H1 (cell line): ENCODE data around the gene ERC1. TPM values are rescaled to one million over a fixed set of nuclear protein-coding genes. Genes with fewer than 3 reads are reported as not detected.
A peak's percentile ranks its signal among the peaks of the same experiment; 100 is the strongest.

Experiments used
- CTCF ChIA-PET: fragments of 300-600 bp; sonication (Branson Sonifier 250); formaldehyde crosslinking; loops from one replicate; lab custom pipeline; 2021; ENCODE audit not compliant: partially characterized antibody; lab: Charles Lee
- POLR2A ChIA-PET: fragments of 300-600 bp; sonication (Branson Sonifier 250); formaldehyde crosslinking; loops from one replicate; lab custom pipeline; 2021; ENCODE audit warnings: inconsistent platforms; ENCODE audit not compliant: partially characterized antibody; lab: Charles Lee
- DNase-seq, 2 experiments: peaks; one replicate each; pipeline versions ENCODE4 v3.0.0 to v3.0.0-alpha.2; 2010 to 2022; ENCODE audit warnings: low spot score in 2 of 2, low read depth in 1 of 2, mixed read lengths in 1 of 2
- FAIRE-seq: peaks from 2 replicates; lab custom pipeline; 2011; peaks lifted over from hg19 to GRCh38; lab: Jason Lieb, UNC
- H2AFZ ChIP-seq: 2 replicates; pipeline ENCODE4 v1.8.1; 2012; ENCODE audit warnings: low read length, inconsistent platforms
- H2AK5ac ChIP-seq: 2 replicates; pipeline ENCODE4 v1.6.1; 2013; ENCODE audit warnings: low read depth, low read length
- H2BK120ac ChIP-seq: replicated peaks from 2 replicates; pipeline ENCODE3; 2013; ENCODE audit warnings: low read depth, low read length, inconsistent platforms
- H2BK12ac ChIP-seq: 2 replicates; pipeline ENCODE4 v1.6.1; 2013; ENCODE audit warnings: low read depth, low read length
- H2BK15ac ChIP-seq: 2 replicates; pipeline ENCODE4 v1.6.1; 2013; ENCODE audit warnings: low read length
- H2BK20ac ChIP-seq: 2 replicates; pipeline ENCODE4 v1.6.1; 2013; ENCODE audit warnings: low read length
- H2BK5ac ChIP-seq: 2 replicates; pipeline ENCODE4 v1.6.1; 2013; ENCODE audit warnings: low read depth, low read length
- H3K14ac ChIP-seq: 2 replicates; pipeline ENCODE4 v1.6.1; 2013; ENCODE audit warnings: inconsistent platforms; ENCODE audit not compliant: insufficient read length
- H3K18ac ChIP-seq: 2 replicates; pipeline ENCODE4 v1.6.1; 2013; ENCODE audit warnings: low read length; ENCODE audit errors: extremely low read depth
- H3K23ac ChIP-seq: 2 replicates; pipeline ENCODE4 v1.6.1; 2013; ENCODE audit warnings: inconsistent platforms; ENCODE audit not compliant: insufficient read length
- H3K23me2 ChIP-seq: 2 replicates; pipeline ENCODE4 v1.6.1; 2013; ENCODE audit warnings: low read depth, low read length
- H3K27ac ChIP-seq: 2 replicates; pipeline ENCODE4 v1.6.1; 2011; ENCODE audit warnings: low read depth, low read length, inconsistent platforms
- H3K27me3 ChIP-seq, 4 experiments: replicated peaks in 1 of 4; 1 replicate in 1 of 4; 2 replicates in 3 of 4; pipeline versions ENCODE4 v1.6.1 to v1.8.1; 2011 to 2013; ENCODE audit warnings: low read length in 3 of 4, mild to moderate bottlenecking in 3 of 4, inconsistent platforms in 2 of 4, mixed read lengths in 2 of 4, moderate library complexity in 1 of 4; ENCODE audit not compliant: control insufficient read depth in 3 of 4, insufficient read depth in 3 of 4; ENCODE audit errors: extremely low read depth in 1 of 4
- H3K36me3 ChIP-seq, 4 experiments: 2 replicates each; pipeline versions ENCODE4 v1.6.1 to v1.8.1; 2011 to 2013; ENCODE audit warnings: mild to moderate bottlenecking in 4 of 4, low read length in 3 of 4, moderate library complexity in 2 of 4, control low read depth in 1 of 4, inconsistent platforms in 1 of 4; ENCODE audit not compliant: insufficient read depth in 4 of 4, control insufficient read depth in 2 of 4
- H3K4ac ChIP-seq: replicated peaks from 2 replicates; pipeline ENCODE3; 2013; ENCODE audit warnings: low read length, low read depth, mixed read lengths, inconsistent platforms; ENCODE audit not compliant: insufficient read length
- H3K4me1 ChIP-seq, 4 experiments: replicated peaks in 1 of 4; 1 replicate in 1 of 4; 2 replicates in 3 of 4; pipeline versions ENCODE4 v1.6.1 to v1.8.1; 2011 to 2013; ENCODE audit warnings: low read length in 3 of 4, inconsistent platforms in 2 of 4, mixed read lengths in 1 of 4; ENCODE audit not compliant: insufficient read depth in 4 of 4, control insufficient read depth in 3 of 4
- H3K4me2 ChIP-seq, 2 experiments: 2 replicates each; pipeline versions ENCODE4 v1.6.1 to v1.8.1; 2011 to 2013; ENCODE audit warnings: low read depth in 2 of 2, low read length in 2 of 2, control low read depth in 1 of 2, inconsistent platforms in 1 of 2, mild to moderate bottlenecking in 1 of 2; ENCODE audit not compliant: insufficient read depth in 1 of 2
- H3K4me3 ChIP-seq, 4 experiments: fragments of 200-600, 300-600 bp in 1 of 4; sonication (generic), shearing (Covaris generic), sonication (Bioruptor Twin) in 1 of 4; 2 replicates each; pipeline versions ENCODE4 v1.5.1 to v1.8.1; 2011 to 2016; ENCODE audit warnings: low read length in 4 of 4, low read depth in 3 of 4, control low read depth in 2 of 4, inconsistent platforms in 2 of 4, mild to moderate bottlenecking in 2 of 4, mixed read lengths in 1 of 4, moderate library complexity in 1 of 4; ENCODE audit not compliant: insufficient read depth in 2 of 4; ENCODE audit errors: extremely low read depth in 1 of 4
- H3K56ac ChIP-seq: replicated peaks from 2 replicates; pipeline ENCODE3; 2013; ENCODE audit warnings: low read depth, mild to moderate bottlenecking, mixed read lengths, low read length, inconsistent platforms; ENCODE audit not compliant: insufficient read length
- H3K79me1 ChIP-seq: 2 replicates; pipeline ENCODE4 v1.6.1; 2013; ENCODE audit warnings: low read depth, low read length, control low read depth
- H3K79me2 ChIP-seq, 2 experiments: 2 replicates each; pipeline versions ENCODE4 v1.6.1 to v1.8.1; 2012 to 2013; ENCODE audit warnings: low read length in 2 of 2, mild to moderate bottlenecking in 2 of 2, inconsistent platforms in 1 of 2; ENCODE audit not compliant: insufficient read depth in 2 of 2, control insufficient read depth in 1 of 2
- H3K9ac ChIP-seq, 4 experiments: replicated peaks in 1 of 4; 1 replicate in 1 of 4; 2 replicates in 3 of 4; pipeline versions ENCODE4 v1.6.1 to v1.8.1; 2011 to 2013; ENCODE audit warnings: low read depth in 3 of 4, low read length in 3 of 4, control low read depth in 2 of 4, mild to moderate bottlenecking in 2 of 4, moderate library complexity in 2 of 4, inconsistent platforms in 1 of 4; ENCODE audit errors: extremely low read depth in 1 of 4
- H3K9me3 ChIP-seq, 2 experiments: 2 replicates each; pipeline versions ENCODE4 v1.6.1 to v1.8.1; 2012 to 2013; ENCODE audit warnings: mild to moderate bottlenecking in 2 of 2, moderate library complexity in 2 of 2, control low read depth in 1 of 2, inconsistent platforms in 1 of 2, low read depth in 1 of 2, low read length in 1 of 2, mixed read lengths in 1 of 2; ENCODE audit not compliant: insufficient read depth in 2 of 2
- H4K20me1 ChIP-seq, 2 experiments: replicated peaks in 1 of 2; 2 replicates each; pipeline versions ENCODE3 to v1.8.1; 2011 to 2013; ENCODE audit warnings: inconsistent platforms in 2 of 2, low read length in 2 of 2, mild to moderate bottlenecking in 1 of 2; ENCODE audit not compliant: insufficient read depth in 2 of 2, control insufficient read depth in 1 of 2
- H4K5ac ChIP-seq: 2 replicates; pipeline ENCODE4 v1.6.1; 2013; ENCODE audit warnings: low read length, low read depth, mixed read lengths, inconsistent platforms; ENCODE audit not compliant: insufficient read length
- H4K8ac ChIP-seq: 2 replicates; pipeline ENCODE4 v1.8.0; 2013; ENCODE audit warnings: mild to moderate bottlenecking, moderate library complexity, low read length, inconsistent platforms; ENCODE audit not compliant: insufficient read depth; ENCODE audit errors: extremely low read depth
- H4K91ac ChIP-seq: replicated peaks from 2 replicates; pipeline ENCODE3; 2013; ENCODE audit warnings: low read length, mixed read lengths, inconsistent platforms; ENCODE audit not compliant: insufficient read length
- ASH2L ChIP-seq: fragments of 200-600, 300-600 bp; sonication (generic); IDR thresholded peaks from one replicate; pipeline ENCODE4 v1.7.1; 2017; ENCODE audit warnings: low read length
- CREB1 ChIP-seq: IDR thresholded peaks from 2 replicates; pipeline ENCODE4 v1.6.1; 2012; ENCODE audit warnings: inconsistent platforms
- HDAC6 ChIP-seq: IDR thresholded peaks from one replicate; pipeline ENCODE4 v1.7.1; 2012; ENCODE audit warnings: low read depth, mild to moderate bottlenecking, inconsistent platforms, low read length, moderate library complexity
- NRF1 ChIP-seq: IDR thresholded peaks from 2 replicates; pipeline ENCODE4 v1.6.1; 2011; ENCODE audit warnings: mild to moderate bottlenecking, low read depth, low read length, improper control_type of control experiment
- SIN3A ChIP-seq, 2 experiments: IDR thresholded peaks in 1 of 2; conservative IDR thresholded peaks in 1 of 2; 2 replicates each; pipeline ENCODE4 v1.6.1; 2011 to 2012; ENCODE audit warnings: low read length in 2 of 2, improper control_type of control experiment in 1 of 2, low read depth in 1 of 2, mild to moderate bottlenecking in 1 of 2
- TAF1 ChIP-seq: IDR thresholded peaks from 2 replicates; pipeline ENCODE4 v1.6.1; 2011; ENCODE audit warnings: mild to moderate bottlenecking, low read depth, low read length
- WGBS, 2 experiments: shearing (Covaris generic) in 1 of 2; methylation state at CpG; one replicate each; pipeline versions ENCODE4 v1.1.6 to v1.1.7; 2013 to 2015; ENCODE audit warnings: low lambda C conversion rate in 2 of 2, mixed read lengths in 2 of 2, inconsistent platforms in 1 of 2, low coverage in 1 of 2, missing lambda C conversion rate in 1 of 2; ENCODE audit not compliant: insufficient replicate concordance in 2 of 2, insufficient coverage in 1 of 2, insufficient read length in 1 of 2; ENCODE audit errors: extremely low coverage in 1 of 2, missing lambda C conversion rate in 1 of 2; 5-methylcytosine and 5-hydroxymethylcytosine counted together
- polyA plus RNA-seq, 7 experiments: library from polyadenylated mRNA; depleted of rRNA in 3 of 7; stranded (reverse) in 5 of 7; unstranded in 2 of 7; fragments of >200 nt in 5 of 7; fragments of 200-250 nt in 2 of 7; gene quantifications; 1 replicate in 5 of 7; 2 replicates in 1 of 7; 4 replicates in 1 of 7; pipeline versions ENCODE4 v1.2.1 to v1.2.3, GENCODE V29; 2011 to 2013; ENCODE audit warnings: missing spikeins in 2 of 7, mixed read lengths in 2 of 7
- total RNA-seq: library from RNA; stranded (reverse); fragmentation: NEBNext Ultra II Directional; extraction: Animal tissue kit (Norgen Biotek cat#: 25700); gene quantifications from 2 replicates; pipeline ENCODE4 v1.2.1, GENCODE V29; 2021

The ERC1 gene
- total and polyA plus RNA-seq, 2 of the 8 experiments (the other 6 are each of a cell fraction or from before 2014, with no cell fraction given), result 7.8 to 45.7 TPM

DNA sequence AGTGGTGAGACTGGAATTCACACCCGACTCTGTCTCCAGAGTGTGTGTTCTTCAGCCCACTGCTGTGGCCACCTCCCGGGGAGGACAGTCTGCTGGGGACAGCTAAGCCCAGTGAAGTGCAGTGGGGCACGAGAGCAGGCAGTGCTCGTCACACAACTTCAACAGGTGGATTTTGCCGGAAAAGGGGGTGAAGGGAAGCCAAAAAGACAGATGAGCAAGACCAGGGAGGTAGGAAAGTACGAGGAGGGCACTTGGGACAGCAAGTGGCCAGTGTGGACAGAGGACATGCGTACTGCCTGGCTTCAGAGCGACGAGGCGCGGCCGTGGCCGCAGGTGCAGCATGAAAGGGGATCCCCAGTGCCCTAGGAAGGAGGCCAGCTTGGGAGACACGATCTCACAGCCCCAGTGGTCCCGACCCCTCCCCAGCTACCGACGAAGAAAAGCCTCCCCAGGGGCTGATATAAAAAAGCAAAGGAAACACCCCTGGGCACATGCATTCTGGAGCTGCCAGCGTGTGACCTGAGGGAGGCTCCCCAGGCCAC, 507.2 kb downstream of the ERC1 start:
- Histone ChIP-seq H3K23me2 (0 out of 2 replicates have a peak, but pooled peaks cover 2% of the 10 kb centered on the region), H3K4me3 (no peak overlapping the region), H3K23ac (no peak overlapping the region), H3K79me1 (no peaks in the 10 kb centered on the region), H3K4me1 (peaks cover 0 to under 1% (median 0%) of the 10 kb centered on the region in 4 experiments; a peak in 1 of 7 replicates), H3K9me3 (peaks cover 0 to 3% of the 10 kb centered on the region in 2 experiments; a peak in 1 of 4 replicates), H2BK20ac (no peak overlapping the region), H2BK15ac (0 out of 2 replicates have a peak overlapping the region, but pooled peaks have one; percentile 61), H2BK5ac (no peak overlapping the region), H2BK12ac (0 out of 2 replicates have a peak overlapping the region, but pooled peaks have one; percentile 9), H2AK5ac (no peak overlapping the region), H3K27ac (no peak overlapping the region), H3K18ac (0 out of 2 replicates have a peak overlapping the region, but pooled peaks have one; percentile 7), H2AFZ (no peak overlapping the region), H3K4me2 (no peak overlapping the region), H3K56ac (no peak overlapping the region), H3K4ac (no peak overlapping the region), H4K5ac (no peak overlapping the region), H4K91ac (no peak overlapping the region), H3K9ac (no peak overlapping the region), H3K79me2 (no peaks in the 10 kb centered on the region), H4K8ac (no peak overlapping the region), H3K36me3 (no peaks in the 10 kb centered on the region), H2BK120ac (no peak overlapping the region), H3K27me3 (no peaks in the 10 kb centered on the region), H4K20me1 (peaks cover 0 to 3% of the 10 kb centered on the region in 2 experiments), H3K14ac (no peak overlapping the region)
- POLR2A ChIA-PET, result interaction anchor here (1.3 kb wide), 1 partner anchor 104 kb away, joined by 3 read pairs; no protein-coding TSS in a partner anchor
- 87% methylated on average over 18 of the region's 18 CpGs; no CpG with 5 or more reads in 1 of the 2 experiments for WGBS, 2 experiments
- no peak for FAIRE-seq
- no peak for DNase-seq
- TF ChIP-seq ASH2L (no peak), TAF1 (no peak), HDAC6 (no peak), CREB1 (no peak), SIN3A (conservative IDR thresholded peaks at IDR 0.05 in 1 of 2, IDR thresholded peaks at IDR 0.05 in 1 of 2; ENCODE audit: low read depth in 1 of 2, low read length in 2 of 2) (no peak), NRF1 (no peak)
- CTCF ChIA-PET, result interaction anchor here (0.6 to 1.5 kb wide), 3 partner anchors 48 to 380 kb away, joined by 3 to 4 read pairs (median 3); partner anchors contain the start of gene WNT5B
